ENCODE results near the gene CAPZB. TPM values are rescaled to one million over a fixed set of nuclear protein-coding genes. Genes with fewer than 3 reads are reported as not detected.

CAPZB gene
- polyA plus RNA-seq, 3 donors, result 290 to 504 (median 407) TPM

DNA sequence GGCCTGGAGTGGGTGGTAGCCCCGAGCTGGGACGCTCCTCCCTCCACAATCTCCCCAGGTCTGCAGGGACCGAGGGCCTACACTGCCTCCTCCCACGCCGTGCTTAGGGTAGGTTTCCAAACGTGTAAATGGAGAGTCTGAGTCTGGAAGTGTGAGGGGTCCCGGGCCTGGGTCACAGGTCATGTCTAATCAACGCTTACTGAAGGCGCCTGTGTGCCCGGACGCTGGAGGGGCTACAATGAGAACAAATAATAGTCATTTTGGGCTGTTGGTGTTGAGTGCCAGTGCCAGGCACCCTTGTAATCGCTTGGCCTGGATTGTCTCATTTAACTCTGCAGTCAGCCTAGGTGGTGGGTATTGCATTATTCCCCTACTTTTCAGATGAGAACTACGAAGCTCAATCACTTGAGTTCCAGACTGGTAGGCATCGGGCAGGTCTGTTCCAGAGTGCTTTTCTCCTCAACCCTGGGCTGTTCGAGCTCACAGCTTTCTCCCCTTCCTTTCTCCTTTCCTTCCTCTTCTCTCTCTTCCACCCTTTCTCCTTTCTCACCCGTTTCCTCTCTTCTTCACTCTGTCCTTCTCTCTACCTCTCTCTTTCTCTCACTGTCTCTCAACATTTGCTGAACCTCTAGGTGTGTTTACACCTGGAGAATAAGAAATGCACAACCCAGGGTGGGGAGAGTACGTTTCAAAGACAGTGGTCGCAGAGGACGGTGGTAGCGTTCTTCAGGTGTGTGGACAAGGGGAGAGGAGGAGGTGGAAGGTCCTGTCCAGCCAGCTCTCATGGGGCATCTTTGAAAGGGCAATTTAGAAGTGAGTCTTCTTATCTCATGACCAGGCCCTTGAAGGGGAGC, 172.3 kb downstream of the CAPZB start:
- intact Hi-C loops (cut with micrococcal nuclease), result loop anchor here (5.0 kb wide), 4 partner anchors 61 to 356 kb away; partner anchors contain the start of genes EMC1 (in 1 of the 2), IFFO2 (in 1 of the 2) and MRTO4 (in 1 of the 2)
- H3K4me1 ChIP-seq (ENCODE audit: control insufficient read depth in 1 of 2, insufficient read depth in 2 of 2, low read length in 2 of 2), result peaks cover 65 to 71% of the 10 kb centered on the region in 2 donors
- H3K9me3 Mint-ChIP-seq, result peaks cover 0 to 3% (median 0%) of the 10 kb centered on the region in 7 donors
- H2AFZ ChIP-seq (ENCODE audit: insufficient read depth, low read depth, low read length, poor library complexity, severe bottlenecking), result peak overlapping the region; percentile 82
- peaks cover 68% of the 10 kb centered on the region for H3K4me1 Mint-ChIP-seq
- H3K27ac Mint-ChIP-seq, result peak overlapping the region; percentile 74 to 90 (median 84)
- no peaks in the 10 kb centered on the region for H3K9me3 ChIP-seq (replicated peaks in 1 of 2; ENCODE audit: control insufficient read depth in 1 of 2, insufficient read depth in 1 of 2, low read length in 2 of 2)
- peak overlapping the region; percentile 63 to 90 (median 89) for H3K4me3 ChIP-seq (replicated peaks in 1 of 3; ENCODE audit: low read depth in 2 of 3, low read length in 3 of 3)
- WGBS (ENCODE audit: insufficient coverage), result 53% methylated on average over 12 of the region's 20 CpGs
- TF ChIP-seq CTCF (IDR thresholded peaks at IDR 0.05), result no peak
- H3K36me3 ChIP-seq (replicated peaks in 1 of 2; ENCODE audit: control insufficient read depth in 1 of 2, insufficient read depth in 2 of 2, low read length in 2 of 2), result peaks cover 6 to 19% of the 10 kb centered on the region in 2 donors
- no peak for DNase-seq
- peak overlapping the region; percentile 22 to 89 for H3K27ac ChIP-seq (ENCODE audit: low read depth in 1 of 2, low read length in 2 of 2)
- peak overlapping the region; percentile 92 for H3K9ac ChIP-seq (ENCODE audit: insufficient read depth, low read length, poor library complexity, severe bottlenecking)
- peak overlapping the region; percentile 79 to 89 for H3K4me3 Mint-ChIP-seq
- H3K79me2 ChIP-seq (ENCODE audit: insufficient read depth, low read length), result peaks cover 61% of the 10 kb centered on the region
- H3K27me3 Mint-ChIP-seq (ENCODE audit: low read depth in 3 of 3), result peaks cover 0 to 4% (median 0%) of the 10 kb centered on the region in 3 donors
- H3K27me3 ChIP-seq (ENCODE audit: control insufficient read depth in 2 of 2, insufficient read depth in 2 of 2, low read length in 2 of 2), result no peaks in the 10 kb centered on the region
- peaks cover 13 to 15% of the 10 kb centered on the region in 2 donors for H3K36me3 Mint-ChIP-seq
- peaks cover 38% of the 10 kb centered on the region for H4K20me1 ChIP-seq (ENCODE audit: insufficient read depth, low read length)
- H3K4me2 ChIP-seq (replicated peaks; ENCODE audit: extremely low read depth, low read length, poor library complexity, severe bottlenecking), result peak overlapping the region; percentile 91

DNA sequence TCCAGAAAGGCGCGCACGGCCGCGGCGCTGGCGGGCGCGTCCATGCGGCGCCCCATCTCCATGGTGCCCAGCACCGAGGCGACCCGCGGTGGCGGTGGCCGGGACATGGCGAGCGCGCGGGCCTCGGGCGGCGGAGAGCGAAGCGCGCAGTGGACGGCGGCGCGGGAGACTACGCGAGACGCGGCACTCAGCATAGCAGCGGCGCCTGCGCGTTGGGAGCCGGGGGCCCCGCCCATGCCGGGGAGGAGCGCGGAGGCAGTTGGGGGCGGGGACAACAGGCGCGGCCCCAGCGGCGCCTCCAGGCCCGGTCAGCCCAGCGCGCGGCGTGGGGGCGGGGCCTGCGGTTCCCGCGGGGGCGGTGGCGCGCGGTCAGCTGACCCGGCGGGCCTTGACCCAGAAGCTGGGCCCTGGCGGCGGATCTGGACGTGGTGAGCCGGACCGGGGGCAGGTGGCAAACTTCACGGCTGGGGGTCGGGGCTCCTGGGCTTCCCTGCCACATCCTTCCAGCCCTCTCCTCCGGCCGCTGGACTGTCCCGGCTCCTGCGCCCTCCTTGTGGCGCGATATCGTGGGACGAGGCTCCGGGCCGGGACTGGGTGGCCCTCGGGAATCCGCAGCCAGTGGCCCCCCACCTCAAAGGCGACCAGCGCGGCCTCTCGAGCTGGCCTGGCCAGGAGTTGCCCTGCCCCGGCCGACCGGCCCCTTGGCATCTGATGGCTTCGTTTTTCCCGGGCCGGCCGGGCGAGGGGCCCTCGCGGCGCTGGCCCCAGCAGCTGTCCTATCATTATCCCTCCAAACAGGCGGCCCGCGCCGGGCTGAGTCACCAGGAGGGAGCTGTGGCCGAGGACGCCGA, 173.2 kb downstream of the CAPZB start, which contains the start of the genes AKR7A2 and SLC66A1:
Gene AKR7A2 (minus strand): TSS at position 214 of the 851 bp plus-strand sequence. CDS start 20 bp downstream, at position 194.
Gene SLC66A1 (plus strand): TSS at position 396 of the 851 bp plus-strand sequence. CDS start 5,352 bp downstream, outside the sequence.
- H3K27me3 ChIP-seq (ENCODE audit: control insufficient read depth in 2 of 2, insufficient read depth in 2 of 2, low read length in 2 of 2), result no peaks in the 10 kb centered on the region
- Mint-ChIP-seq H3K36me3 (peaks cover 17 to 18% of the 10 kb centered on the region in 2 donors), H3K4me3 (peak within 1 kb of the TSS; percentile 81 to 90), H3K27me3 (ENCODE audit: low read depth in 3 of 3) (peaks cover 0 to 4% (median 0%) of the 10 kb centered on the region in 3 donors), H3K4me1 (peaks cover 60% of the 10 kb centered on the region), H3K9me3 (peaks cover 0 to 3% (median 0%) of the 10 kb centered on the region in 7 donors), H3K27ac (peak within 1 kb of the TSS; percentile 74 to 90 (median 84))
- DNase-seq, result peak; percentile 91 to 95 (median 94)
- H3K79me2 ChIP-seq (ENCODE audit: insufficient read depth, low read length), result peaks cover 53% of the 10 kb centered on the region
- peak within 1 kb of the TSS; percentile 91 for H3K4me2 ChIP-seq (replicated peaks; ENCODE audit: extremely low read depth, low read length, poor library complexity, severe bottlenecking)
- H2AFZ ChIP-seq (ENCODE audit: insufficient read depth, low read depth, low read length, poor library complexity, severe bottlenecking), result peak within 1 kb of the TSS; percentile 99
- no peaks in the 10 kb centered on the region for H3K9me3 ChIP-seq (replicated peaks in 1 of 2; ENCODE audit: control insufficient read depth in 1 of 2, insufficient read depth in 1 of 2, low read length in 2 of 2)
- peaks cover 59 to 62% of the 10 kb centered on the region in 2 donors for H3K4me1 ChIP-seq (ENCODE audit: control insufficient read depth in 1 of 2, insufficient read depth in 2 of 2, low read length in 2 of 2)
- H3K27ac ChIP-seq (ENCODE audit: low read depth in 1 of 2, low read length in 2 of 2), result peak within 1 kb of the TSS; percentile 22 to 89
- H3K36me3 ChIP-seq (replicated peaks in 1 of 2; ENCODE audit: control insufficient read depth in 1 of 2, insufficient read depth in 2 of 2, low read length in 2 of 2), result peaks cover 9 to 19% of the 10 kb centered on the region in 2 donors
- peak within 1 kb of the TSS; percentile 92 for H3K9ac ChIP-seq (ENCODE audit: insufficient read depth, low read length, poor library complexity, severe bottlenecking)
- TF ChIP-seq CTCF (IDR thresholded peaks at IDR 0.05), result no peak
- peak within 1 kb of the TSS; percentile 69 to 90 (median 89) for H3K4me3 ChIP-seq (replicated peaks in 1 of 3; ENCODE audit: low read depth in 2 of 3, low read length in 3 of 3)
- under 1% methylated on average over 104 of the region's 105 CpGs for WGBS (ENCODE audit: insufficient coverage)
- peaks cover 37% of the 10 kb centered on the region for H4K20me1 ChIP-seq (ENCODE audit: insufficient read depth, low read length)
- intact Hi-C loops (cut with micrococcal nuclease), result loop anchor here (5.0 kb wide), 4 partner anchors 60 to 355 kb away; partner anchors contain the start of genes EMC1 (in 1 of the 2), IFFO2 (in 1 of the 2) and MRTO4 (in 1 of the 2)

Data from CD14-positive monocyte (primary cell).